NOMO-1 treated with dmso at 0.1 percent for 144 hours (cell line): ENCODE results near the gene RNF213.
"Not testable (repeated sequence)": the region's sequence is repeated elsewhere in the genome, so short reads cannot be mapped to it uniquely, and the experiment has no call there.

Source experiments
- DNase-seq: peaks from one replicate; lab custom pipeline; 2025; ENCODE audit not compliant: unreplicated experiment; lab: John Stamatoyannopoulos, UW

RNF213 gene

DNA sequence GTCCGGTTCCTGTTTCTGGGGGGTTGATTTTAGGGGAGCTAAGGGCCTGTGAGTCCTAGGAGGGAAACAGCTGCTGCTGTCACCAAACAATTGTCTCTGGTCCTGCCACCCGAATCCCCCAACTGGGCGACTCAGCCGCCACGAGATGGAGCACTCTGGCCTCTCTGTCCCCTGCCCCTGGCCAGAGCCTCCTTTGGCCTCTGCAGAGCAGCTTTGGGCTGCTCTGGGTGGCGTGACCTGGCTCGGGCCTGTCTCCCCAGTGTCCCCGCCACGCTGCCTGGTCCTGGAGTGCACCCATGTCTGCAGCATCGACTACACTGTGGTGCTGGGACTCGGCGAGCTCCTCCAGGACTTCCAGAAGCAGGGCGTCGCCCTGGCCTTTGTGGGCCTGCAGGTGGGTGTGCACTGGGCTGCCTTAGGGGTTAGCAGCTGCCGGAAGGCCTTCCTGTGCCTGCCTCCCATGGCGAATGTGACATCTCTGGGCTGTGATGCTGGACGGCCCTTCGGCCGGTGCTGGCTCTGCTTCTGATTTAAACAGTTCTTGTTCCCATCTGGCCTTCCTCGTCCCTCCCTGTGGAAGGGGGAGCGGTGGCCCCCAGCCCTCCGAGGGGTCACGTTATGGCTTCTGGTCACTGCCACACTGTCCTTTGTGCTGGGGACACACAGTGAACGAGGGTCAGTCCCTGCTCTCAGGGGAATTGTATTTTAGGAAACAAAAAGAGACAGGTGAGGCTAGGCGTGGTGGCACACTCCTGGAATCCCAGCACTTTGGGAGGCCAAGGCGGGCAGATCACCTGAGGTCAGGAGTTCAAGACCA, 11.6 kb upstream of the RNF213 start:
- no peak for DNase-seq

DNA sequence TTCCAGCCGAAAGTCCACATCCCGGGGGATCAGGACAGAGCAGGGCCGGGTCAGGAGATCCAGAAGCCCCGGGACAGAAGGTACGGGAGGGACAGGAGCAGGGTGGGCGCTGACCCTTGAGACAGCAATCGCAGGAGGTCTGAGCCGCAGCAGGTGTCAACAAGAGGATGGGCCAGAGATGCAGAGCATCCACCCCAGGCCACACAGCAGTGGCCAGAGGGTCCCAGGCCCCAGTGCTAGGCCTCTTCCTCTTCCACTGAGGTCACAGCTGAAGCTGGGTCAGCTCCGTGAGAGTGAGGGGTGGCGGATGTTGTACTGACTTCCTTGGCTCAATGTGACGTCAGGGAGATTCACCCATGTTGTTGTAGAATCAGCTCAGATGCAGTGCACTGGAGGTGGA, 8.7 kb upstream of the RNF213 start:
- DNase-seq: no peak

DNA sequence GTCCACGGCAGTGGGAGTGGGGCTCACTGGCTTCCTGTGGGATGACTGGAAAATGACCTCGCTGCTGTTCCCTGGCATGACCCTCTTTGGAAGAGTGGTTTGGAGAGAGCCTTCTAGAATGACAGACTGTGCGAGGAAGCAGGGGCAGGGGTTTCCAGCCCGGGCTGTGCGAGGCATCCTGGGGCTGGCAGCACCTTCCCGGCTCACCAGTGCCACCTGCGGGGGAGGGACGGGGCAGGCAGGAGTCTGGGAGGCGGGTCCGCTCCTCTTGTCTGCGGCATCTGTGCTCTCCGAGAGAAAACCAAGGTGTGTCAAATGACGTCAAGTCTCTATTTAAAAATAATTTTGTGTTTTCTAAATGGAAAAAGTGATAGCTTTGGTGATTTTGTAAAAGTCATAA, 7.8 kb upstream of the RNF213 start:
- peak; percentile 25 for DNase-seq

DNA sequence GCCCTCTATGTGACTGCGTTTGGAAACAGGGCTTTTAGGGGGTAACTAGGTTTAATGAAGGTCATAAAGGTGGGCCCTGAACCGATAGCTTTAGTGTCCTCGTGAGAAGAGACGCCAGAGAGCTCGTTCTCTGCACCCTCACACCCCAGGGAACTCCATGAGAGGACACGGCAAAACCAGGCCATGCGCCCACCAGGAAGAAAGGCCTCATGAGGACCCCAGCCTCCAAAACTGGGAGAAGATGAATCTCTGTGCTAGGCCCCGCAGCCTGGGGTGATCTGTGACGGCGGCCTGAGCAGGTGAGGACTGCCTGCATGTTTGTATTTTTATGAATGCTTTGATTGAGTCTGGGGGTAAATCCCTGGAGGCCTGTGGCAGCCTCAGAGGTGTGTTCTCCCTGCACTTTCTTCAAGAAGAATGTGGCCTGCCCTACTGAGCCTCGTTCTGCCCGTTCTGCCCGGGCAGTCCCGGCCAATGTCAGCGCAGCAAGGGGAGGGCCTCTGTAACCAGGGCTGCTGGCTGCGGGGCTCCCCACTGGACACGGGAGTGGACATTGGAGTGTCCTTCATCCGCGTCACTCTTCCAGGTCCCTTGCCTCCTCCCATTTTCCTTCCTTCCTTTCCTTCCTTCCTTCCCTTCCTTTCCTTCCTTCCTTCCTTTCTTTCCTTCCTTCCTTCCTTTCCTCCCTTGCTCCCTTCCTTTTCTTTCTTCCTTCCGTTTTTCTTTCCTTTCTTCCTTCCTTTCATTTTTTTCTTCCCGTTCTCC, 6.8 kb upstream of the RNF213 start:
- DNase-seq: no peak

DNA sequence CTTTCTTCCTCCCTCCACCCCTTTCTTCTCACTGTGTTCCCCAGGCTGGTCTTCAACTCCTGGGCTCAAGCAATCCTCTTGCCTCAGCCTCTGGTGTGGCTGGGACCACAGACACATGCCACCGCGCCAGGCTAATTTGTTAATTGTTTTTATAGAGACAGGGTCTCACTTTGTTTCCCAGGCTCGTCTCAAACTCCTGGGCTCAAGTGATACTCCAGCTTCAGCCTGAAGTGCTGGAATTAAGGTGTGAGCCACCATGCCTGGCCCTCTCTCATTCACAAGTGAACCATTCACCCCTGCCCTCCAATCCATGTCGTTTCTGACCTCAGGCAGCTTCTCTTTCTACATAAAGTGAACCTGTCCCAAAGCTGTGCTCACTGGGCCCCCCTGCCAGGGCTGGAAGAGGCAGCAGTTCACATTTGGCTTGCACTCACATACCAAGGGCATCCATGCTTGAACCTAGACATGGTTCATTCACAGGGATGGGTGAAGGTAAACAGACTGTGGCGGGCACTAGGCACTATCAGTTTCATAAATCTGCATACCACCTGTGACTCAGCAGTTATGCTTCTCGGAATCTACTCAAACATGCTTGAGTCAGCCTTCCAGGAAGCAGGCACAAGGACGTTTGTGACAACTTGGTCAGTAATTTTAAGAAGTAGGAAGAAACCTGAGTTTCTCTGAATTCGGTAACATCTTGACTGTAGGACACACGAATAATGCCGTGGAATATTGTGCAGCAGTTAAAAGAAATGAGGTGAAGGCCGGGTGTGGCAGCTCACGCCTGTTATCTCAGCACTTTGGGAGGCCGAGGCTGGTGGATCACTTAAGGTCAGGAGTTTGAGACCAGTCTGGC, 6.0 kb upstream of the RNF213 start:
- DNase-seq: peak; percentile 56

DNA sequence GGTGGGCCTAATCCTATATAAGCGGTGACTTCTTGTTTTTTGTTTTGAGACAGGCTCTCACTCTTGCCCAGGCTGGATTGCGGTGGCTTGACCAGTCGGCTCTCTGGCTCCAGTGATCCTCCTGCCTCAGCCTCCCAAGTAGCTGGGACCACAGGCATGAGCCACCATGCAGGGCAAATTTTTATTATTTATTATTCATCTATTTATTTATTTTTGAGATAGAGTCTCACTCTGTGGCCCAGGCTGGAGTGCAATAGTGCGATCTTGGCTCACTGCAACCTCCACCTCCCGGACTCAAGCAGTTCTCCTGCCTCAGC, 4.7 kb upstream of the RNF213 start:
- no peak for DNase-seq

DNA sequence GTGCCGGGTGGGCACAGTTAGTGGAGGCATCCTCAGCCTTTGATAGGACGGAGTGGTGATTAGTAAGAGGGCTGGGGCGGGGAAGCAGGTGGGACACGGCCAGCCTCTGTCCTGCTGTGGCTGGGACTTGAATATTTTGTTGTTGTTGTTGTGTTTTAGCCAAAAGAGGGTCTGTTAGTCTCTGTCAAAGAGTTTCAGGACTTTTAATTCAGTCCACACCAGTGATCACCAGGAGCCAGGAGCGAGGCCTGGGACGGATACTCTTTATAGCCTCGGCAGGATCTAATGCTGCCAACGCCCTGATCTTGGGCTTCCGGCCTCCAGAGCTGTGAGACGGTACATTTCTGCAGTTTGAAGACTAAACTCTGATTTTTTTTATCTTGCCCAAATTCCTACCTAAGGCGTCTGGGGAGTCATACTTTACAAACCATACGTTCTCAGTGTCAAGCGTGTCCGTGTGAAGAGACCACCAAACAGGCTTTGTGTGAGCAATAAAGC, 2.9 kb upstream of the RNF213 start:
- no peak for DNase-seq

DNA sequence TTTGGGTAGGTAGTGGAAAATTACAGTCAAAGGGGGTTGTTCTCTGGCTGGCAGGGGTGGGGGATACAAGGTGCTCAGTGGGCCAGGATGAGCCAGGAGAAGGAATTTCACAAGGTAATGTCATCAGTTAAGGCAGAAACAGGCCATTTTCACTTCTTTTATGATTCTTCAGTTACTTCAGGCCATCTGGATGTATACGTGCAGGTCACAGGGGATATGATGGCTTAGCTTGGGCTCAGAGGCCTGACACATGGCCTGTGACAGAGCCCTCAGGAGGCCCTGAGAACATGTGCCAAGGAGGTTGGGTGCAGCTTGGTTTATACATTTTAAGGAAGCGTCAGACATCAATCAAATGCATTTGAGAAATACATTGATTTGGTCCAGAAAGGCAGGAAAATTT, 2.4 kb upstream of the RNF213 start:
- DNase-seq: not testable (repeated sequence)

DNA sequence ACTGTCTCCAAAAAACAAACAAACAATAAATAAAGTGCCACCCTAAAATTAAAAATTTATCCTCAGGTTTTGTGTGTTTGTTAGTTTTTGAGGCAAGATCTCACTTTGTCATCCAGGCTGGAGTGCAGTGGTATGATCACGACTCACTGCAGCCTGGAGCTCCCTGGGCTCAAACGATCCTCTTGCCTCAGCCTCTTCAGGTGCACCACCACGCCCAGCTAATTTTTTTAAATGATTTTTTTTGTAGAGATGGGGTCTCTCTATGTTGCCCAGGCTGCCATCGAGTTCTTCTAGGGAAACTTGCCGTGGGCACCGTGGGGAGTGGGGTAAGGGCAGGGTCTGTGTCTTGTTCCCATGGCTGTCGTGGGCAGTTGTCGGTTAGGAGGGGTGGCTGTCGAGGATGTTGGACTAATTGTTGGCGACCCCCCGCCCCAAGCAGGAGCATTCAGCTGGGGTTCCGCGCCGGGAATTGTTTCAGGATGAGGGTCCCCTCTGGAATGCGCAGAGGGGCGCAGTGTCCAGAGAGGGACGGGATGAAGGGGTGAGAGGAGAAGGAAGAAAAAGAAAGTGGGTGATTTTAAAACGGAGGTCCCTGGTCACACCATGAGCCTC, 1.1 kb upstream of the RNF213 start:
- DNase-seq: no peak

DNA sequence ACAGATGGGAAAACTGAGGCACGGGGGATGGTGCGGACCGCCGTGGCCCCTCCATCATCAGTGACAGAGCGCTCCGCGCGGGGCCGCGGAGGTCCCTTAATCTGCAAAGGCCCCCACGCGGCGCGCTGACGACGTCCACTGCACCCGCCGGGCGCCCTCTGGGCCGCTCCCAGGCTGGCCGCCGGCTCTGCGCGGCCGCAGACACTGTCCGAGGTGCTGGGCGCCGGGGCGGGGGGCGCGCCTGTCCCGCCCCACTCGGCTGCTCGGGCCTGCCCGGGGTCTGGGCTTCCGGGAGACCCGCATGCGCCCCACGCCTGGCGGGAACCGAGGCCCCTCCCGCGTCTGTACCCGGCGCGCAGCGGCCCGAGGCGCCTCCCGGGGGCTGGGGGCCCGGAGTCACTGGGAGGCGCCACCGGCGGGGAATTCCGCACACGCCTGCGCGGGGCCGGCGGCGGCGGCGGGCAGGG, 550 bp upstream of the RNF213 start:
- DNase-seq: peak; percentile 41

DNA sequence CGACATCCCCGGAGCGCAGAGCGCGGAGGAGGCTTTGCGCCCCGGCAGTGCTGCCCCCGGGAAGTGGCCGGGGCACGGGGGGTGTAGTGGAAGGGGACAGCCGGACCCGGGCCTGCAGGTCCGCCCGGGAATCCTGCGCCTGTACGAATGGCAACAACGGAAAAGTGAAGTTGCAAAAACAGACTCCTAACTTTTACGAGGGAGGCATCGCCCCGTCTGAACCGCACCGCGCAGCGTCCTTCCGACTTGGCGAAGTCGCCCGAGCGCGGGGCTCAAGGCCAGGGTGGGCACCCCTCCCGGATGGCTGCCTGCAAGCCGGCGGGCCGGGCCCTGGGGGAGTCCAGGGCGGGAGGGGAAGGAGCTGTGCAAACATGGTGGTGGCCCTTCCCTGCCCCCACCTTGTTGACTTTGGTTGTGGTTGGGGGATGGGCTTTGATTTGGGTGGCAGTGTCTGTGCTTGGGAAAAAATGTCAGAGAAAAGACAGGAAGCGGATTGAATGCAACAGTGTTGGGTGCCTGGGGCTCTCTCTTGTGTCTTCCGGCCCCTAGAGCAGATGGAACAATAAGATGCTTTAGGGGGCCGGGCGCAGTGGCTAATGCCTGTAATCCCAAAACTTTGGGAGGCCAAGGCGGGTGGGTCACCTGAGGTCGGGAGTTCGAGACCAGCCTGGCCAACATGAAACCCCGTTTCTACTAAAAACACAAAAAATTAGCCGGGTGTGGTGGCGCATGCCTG, 675 bp downstream of the RNF213 start:
- DNase-seq: peak; percentile 29

DNA sequence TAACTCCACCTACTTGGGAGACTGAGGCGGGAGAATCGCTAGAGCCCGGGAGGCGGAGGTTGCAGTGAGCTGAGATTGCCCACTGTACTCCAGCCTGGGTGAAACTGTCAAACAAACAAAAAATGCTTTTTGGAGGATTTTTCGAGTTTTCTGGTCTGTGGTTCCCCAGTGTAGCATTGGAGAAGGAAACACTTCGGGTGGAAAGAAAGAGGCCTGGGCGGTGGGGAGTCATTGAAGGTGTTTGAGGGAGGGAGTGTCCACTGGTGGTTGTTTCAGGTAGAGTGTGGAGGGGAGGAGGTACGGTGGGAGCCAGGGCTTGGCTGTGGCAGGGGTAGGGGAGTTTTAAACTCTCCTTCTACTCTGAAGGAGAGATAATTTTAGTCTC, 1.2 kb downstream of the RNF213 start:
- no peak for DNase-seq

DNA sequence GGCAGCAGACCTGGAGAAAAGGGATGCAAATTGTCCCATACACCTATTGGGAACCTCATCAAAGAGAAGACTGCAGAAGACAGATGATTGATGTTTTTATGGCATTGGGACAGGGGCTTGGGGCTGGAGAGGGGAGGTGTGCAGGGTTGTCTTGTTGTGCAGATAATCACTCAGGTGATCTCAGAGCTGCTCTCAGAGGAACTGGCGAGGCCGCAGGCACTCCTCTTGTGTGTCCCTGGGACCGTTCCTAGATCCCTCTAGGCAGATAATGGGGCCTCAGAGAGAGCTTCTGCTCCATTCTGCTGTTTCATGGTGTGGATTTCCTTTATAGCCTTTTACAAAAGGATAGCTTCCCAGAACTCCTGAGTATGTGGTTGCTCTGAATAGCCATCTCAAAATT, 1.6 kb downstream of the RNF213 start:
- no peak for DNase-seq

DNA sequence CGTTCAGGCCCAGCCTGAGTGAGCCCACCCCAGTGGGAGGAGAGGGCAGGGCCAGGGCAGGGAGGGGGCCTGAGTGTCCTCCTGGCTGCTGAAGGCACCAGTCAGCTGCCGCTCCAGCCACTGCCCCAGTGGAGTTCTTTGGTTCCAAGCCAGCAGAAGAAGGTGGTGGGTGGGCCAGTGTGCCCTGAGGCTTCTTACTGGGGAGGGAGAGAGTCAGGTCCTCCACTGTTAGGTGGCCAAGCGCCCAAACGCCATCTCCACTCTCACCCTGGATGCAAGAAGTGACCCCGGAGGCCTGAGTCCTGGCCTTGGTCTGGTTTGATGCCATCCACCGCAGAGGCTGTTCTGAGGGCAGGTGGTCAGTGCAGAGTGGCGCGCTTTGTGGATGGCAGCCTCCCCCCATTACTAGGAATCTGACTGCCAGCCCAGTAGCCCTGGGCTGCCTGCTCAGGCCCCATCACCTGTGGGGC, 2.2 kb downstream of the RNF213 start:
- DNase-seq: no peak

DNA sequence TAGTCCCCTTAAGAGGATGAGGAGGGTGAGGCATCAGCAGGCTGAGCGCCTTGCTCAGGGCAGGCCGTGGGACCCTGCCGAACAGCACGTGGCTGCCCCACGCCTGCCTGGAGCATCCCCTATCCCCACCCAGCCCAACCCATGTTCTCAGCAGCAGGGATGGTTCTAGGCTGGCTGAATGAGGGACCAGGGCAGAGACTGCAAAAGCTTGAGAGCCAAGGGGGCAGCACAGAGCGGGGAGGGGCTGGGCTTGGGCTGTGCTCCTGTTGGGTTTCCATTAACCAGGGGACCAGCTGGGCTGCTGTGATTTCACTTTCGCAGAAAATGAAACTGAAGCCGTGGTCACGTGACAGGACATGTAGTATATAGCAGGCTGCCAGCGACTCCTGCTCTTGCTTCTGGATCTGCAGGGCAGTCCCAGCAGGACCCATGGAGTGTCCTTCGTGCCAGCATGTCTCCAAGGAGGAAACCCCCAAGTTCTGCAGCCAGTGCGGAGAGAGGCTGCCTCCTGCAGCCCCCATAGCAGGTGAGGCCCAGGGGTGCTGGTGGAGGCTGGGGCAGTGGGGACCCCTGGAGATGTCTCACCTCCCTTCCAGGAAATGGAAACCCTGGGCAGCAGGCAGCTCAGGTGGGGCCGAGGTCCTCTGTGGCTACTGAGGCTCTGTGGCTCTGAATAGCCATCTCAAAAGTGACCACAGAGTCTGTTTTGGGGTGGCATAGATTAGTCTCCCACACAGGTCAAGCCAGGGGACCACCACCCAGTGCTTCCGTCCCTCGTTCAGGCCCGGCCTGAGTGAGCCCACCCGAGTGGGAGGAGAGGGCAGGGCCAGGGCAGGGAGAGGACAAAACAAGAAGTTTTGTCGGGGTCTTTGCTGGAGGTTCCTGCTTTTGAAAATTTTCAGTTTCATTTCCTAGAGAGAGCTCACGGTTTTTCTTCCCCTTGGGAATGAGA, 2.9 kb downstream of the RNF213 start:
- peak; percentile 38 for DNase-seq

DNA sequence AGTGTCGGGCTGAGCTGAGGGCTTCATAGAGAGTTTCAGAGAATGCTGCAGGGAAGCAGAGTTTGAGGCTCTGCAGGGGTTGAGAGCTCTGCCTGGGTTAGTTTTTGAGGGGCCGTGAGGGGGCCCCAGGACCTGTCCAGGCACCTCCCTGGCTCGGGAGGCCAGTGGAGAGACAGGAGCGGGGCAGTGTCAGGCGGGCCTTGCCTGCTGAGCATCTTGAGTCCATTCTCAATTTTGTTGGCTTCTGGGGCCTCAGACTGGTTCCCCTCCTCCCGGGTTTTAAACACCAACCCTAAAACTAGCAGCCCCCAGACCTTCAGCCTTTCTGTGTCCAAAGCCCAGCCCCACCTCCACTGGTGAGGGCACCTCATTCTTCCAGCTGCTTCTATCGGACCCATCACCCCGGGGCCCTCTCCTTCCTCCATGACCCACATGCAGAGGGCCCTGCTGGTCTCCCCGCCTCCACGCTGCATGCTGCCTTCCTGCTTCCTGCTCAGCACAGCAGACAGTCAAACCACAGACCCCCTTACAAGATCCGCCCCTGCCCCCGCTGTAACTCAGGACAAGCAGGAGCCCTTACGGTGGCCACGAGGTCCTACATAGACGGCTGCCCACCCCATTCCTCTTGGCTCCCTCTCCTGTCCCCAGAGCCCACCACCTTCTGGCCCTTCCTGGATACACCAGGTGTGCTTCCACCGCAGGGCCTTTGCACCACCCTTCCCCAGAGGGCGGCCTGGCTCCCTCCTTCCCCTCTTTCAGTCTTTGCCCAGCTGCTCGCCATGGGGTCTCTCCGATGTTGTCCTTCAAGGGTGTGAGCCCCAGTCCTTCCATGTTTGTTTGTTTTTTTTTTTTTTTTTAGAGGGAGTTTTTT, 3.8 kb downstream of the RNF213 start:
- peak; percentile 3 for DNase-seq

DNA sequence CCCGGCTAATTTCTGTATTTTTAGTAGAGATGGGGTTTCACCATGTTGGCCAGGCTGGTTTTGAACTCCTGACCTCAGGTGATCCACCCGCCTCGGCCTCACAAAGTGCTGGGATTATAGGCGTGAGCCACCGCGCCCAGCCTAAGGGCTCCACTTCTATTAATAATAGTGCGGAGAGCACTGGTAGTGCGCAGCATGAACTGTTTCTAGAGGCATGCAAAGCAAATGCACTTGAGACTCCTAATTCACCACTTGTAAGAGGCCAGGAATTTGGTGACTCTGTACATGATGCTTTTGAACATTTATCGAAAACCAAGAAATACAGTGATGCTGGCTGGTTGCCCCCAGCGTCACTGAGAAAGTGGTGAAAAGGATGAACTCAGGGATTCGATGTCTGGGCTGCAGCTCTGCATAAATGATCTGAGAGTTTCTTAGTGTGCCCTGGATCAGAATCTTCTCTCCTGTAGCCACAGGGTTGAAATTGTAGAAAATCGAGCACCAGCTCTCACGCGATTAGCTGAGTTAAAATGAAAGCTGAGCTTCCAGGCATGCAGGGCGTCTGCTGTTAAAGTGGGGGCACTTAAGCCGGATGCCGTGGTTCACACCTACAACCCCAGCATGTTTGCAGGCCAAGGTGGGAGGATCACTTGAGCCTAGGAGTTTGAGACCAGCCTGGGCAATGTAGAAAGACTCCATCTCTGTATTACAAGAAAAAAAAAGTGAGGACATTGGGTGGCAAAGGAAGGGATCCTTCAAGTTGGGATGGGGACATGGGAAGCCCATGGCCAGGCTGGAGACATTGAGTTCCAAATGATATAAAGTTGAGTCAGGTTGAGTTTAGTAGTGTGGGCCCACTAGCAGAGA, 4.8 kb downstream of the RNF213 start:
- DNase-seq: no peak
